IMR-90 (cell line): ENCODE measurements around the gene KAZN. TPM values are rescaled to one million over a fixed set of nuclear protein-coding genes. Genes with fewer than 3 reads are reported as not detected.

ENCODE experiments used
- ATAC-seq: fragments of 200-7000 bp; cut with Tn5 transposase; 2 replicates; pipeline ENCODE4 v1.9.1; 2020; ENCODE audit warnings: low read depth, mild to moderate bottlenecking, moderate library complexity
- BruUV-seq: library from RNA; stranded (reverse); fragments of 400-500 nt; replicated peaks from 2 replicates; lab custom pipeline; 2021; lab: Mats Ljungman, UMichigan
- CTCF ChIA-PET: fragments of 300-600 bp; formaldehyde crosslinking; extraction: SDS; loops from one replicate; lab custom pipeline; 2021; ENCODE audit warnings: antibody characterized with exemption; lab: Yijun Ruan, JAX
- POLR2A ChIA-PET: fragments of 300-600 bp; sonication (Branson Sonifier 250); formaldehyde crosslinking; loops from one replicate; lab custom pipeline; 2022; ENCODE audit warnings: antibody characterized with exemption; ENCODE audit not compliant: unreplicated experiment; lab: Charles Lee
- DNase-seq: peaks from one replicate; pipeline ENCODE4 v3.0.0; 2013
- H2AFZ ChIP-seq: replicated peaks from 2 replicates; pipeline ENCODE3; 2013; ENCODE audit warnings: low read length, mild to moderate bottlenecking; ENCODE audit not compliant: poor library complexity
- H2AK5ac ChIP-seq: 2 replicates; pipeline ENCODE4 v1.6.1; 2013; ENCODE audit warnings: low read depth, low read length, inconsistent platforms
- H2AK9ac ChIP-seq: replicated peaks from 2 replicates; pipeline ENCODE3; 2013; ENCODE audit warnings: mild to moderate bottlenecking, low read depth, low read length, moderate library complexity; ENCODE audit not compliant: poor library complexity
- H2BK120ac ChIP-seq: 2 replicates; pipeline ENCODE4 v1.6.1; 2013; ENCODE audit warnings: low read depth, low read length, inconsistent platforms
- H2BK15ac ChIP-seq: 3 replicates; pipeline ENCODE4 v1.6.1; 2013; ENCODE audit warnings: low read depth, low read length, inconsistent platforms
- H2BK20ac ChIP-seq: 2 replicates; pipeline ENCODE4 v1.6.1; 2013; ENCODE audit warnings: low read depth, mild to moderate bottlenecking, inconsistent platforms, low read length, moderate library complexity
- H2BK5ac ChIP-seq: 2 replicates; pipeline ENCODE4 v1.6.1; 2013; ENCODE audit warnings: mild to moderate bottlenecking, low read depth, low read length, inconsistent platforms; ENCODE audit not compliant: poor library complexity, severe bottlenecking
- H3K14ac ChIP-seq: replicated peaks from 2 replicates; pipeline ENCODE4 v1.6.1; 2013; ENCODE audit warnings: low read depth, low read length, inconsistent platforms
- H3K18ac ChIP-seq: 2 replicates; pipeline ENCODE4 v1.6.1; 2013; ENCODE audit warnings: low read depth, low read length, control low read depth
- H3K23ac ChIP-seq: 2 replicates; pipeline ENCODE4 v1.6.1; 2013; ENCODE audit warnings: low read depth, low read length, inconsistent platforms
- H3K27ac ChIP-seq: 2 replicates; pipeline ENCODE4 v1.5.1; 2013; ENCODE audit warnings: mild to moderate bottlenecking, control low read depth, low read length; ENCODE audit not compliant: insufficient read depth
- H3K27me3 ChIP-seq: 2 replicates; pipeline ENCODE4 v1.6.1; 2013; ENCODE audit warnings: low read length; ENCODE audit not compliant: control insufficient read depth, insufficient read depth
- H3K36me3 ChIP-seq: 2 replicates; pipeline ENCODE4 v1.6.1; 2013; ENCODE audit warnings: low read length, mixed read lengths; ENCODE audit not compliant: control insufficient read depth, insufficient read depth
- H3K4ac ChIP-seq: 2 replicates; pipeline ENCODE4 v1.6.1; 2013; ENCODE audit warnings: low read depth, low read length, inconsistent platforms
- H3K4me1 ChIP-seq: 2 replicates; pipeline ENCODE4 v1.6.1; 2013; ENCODE audit warnings: low read length, mixed read lengths; ENCODE audit not compliant: control insufficient read depth, insufficient read depth
- H3K4me2 ChIP-seq: 2 replicates; pipeline ENCODE4 v1.6.1; 2013; ENCODE audit warnings: low read depth, mild to moderate bottlenecking, control low read depth, low read length, moderate library complexity
- H3K4me3 ChIP-seq: 2 replicates; pipeline ENCODE4 v1.5.1; 2013; ENCODE audit warnings: low read depth, mild to moderate bottlenecking, control low read depth, low read length, moderate library complexity; ENCODE audit not compliant: insufficient read depth
- H3K56ac ChIP-seq: 2 replicates; pipeline ENCODE4 v1.6.1; 2013; ENCODE audit warnings: low read length, inconsistent platforms; ENCODE audit not compliant: insufficient read depth; ENCODE audit errors: extremely low read depth
- H3K79me1 ChIP-seq, 2 experiments: 2 replicates each; pipeline ENCODE4 v1.6.1; 2013; ENCODE audit warnings: low read length in 2 of 2, inconsistent platforms in 1 of 2, low read depth in 1 of 2
- H3K9ac ChIP-seq: 2 replicates; pipeline ENCODE4 v1.6.1; 2013; ENCODE audit warnings: low read depth, low read length, control low read depth
- H3K9me1 ChIP-seq: 2 replicates; pipeline ENCODE4 v1.6.1; 2013; ENCODE audit warnings: low read length, inconsistent platforms; ENCODE audit not compliant: insufficient read depth
- H3K9me3 ChIP-seq: 2 replicates; pipeline ENCODE4 v1.6.1; 2013; ENCODE audit warnings: low read length; ENCODE audit not compliant: control insufficient read depth, insufficient read depth
- H4K20me1 ChIP-seq: 2 replicates; pipeline ENCODE4 v1.6.1; 2013; ENCODE audit warnings: low read length, inconsistent platforms; ENCODE audit not compliant: insufficient read depth
- H4K5ac ChIP-seq: 2 replicates; pipeline ENCODE4 v1.6.1; 2013; ENCODE audit warnings: mild to moderate bottlenecking, low read depth, low read length, control low read depth
- H4K8ac ChIP-seq, 2 experiments: 2 replicates each; pipeline ENCODE4 v1.6.1; 2013; ENCODE audit warnings: low read depth in 2 of 2, low read length in 2 of 2, control low read depth in 1 of 2, inconsistent platforms in 1 of 2
- H4K91ac ChIP-seq: 2 replicates; pipeline ENCODE4 v1.6.1; 2013; ENCODE audit warnings: low read depth, low read length, inconsistent platforms; ENCODE audit not compliant: insufficient read depth
- ELK1 ChIP-seq: fragments of 150-350 bp; IDR thresholded peaks from 2 replicates; pipeline ENCODE4 v1.6.1; 2016; ENCODE audit warnings: low read depth, mild to moderate bottlenecking, low read length, moderate library complexity, borderline replicate concordance
- MAFK ChIP-seq: IDR thresholded peaks from 2 replicates; pipeline ENCODE4 v1.6.1; 2012; ENCODE audit warnings: low read depth, low read length, improper control_type of control experiment
- MAZ ChIP-seq: IDR thresholded peaks from 2 replicates; pipeline ENCODE4 v1.6.1; 2012; ENCODE audit warnings: low read depth, mild to moderate bottlenecking, low read length, improper control_type of control experiment, moderate library complexity, borderline replicate concordance
- RAD21 ChIP-seq: IDR thresholded peaks from 2 replicates; pipeline ENCODE4 v1.6.1; 2012; ENCODE audit warnings: low read length, improper control_type of control experiment
- SMC3 ChIP-seq: fragments of 150-350 bp; IDR thresholded peaks from 2 replicates; pipeline ENCODE4 v1.6.1; 2016; ENCODE audit warnings: low read depth, mild to moderate bottlenecking, antibody characterized with exemption, low read length, moderate library complexity
- WGBS, 2 experiments: methylation state at CpG; one replicate each; pipeline versions ENCODE4 v1.1.5 to v1.1.7; 2013; ENCODE audit warnings: missing lambda C conversion rate in 2 of 2; ENCODE audit not compliant: insufficient read length in 1 of 2; ENCODE audit errors: extremely low coverage in 2 of 2; 5-methylcytosine and 5-hydroxymethylcytosine counted together
- dilution Hi-C: fragments of 300-500 bp; cut with HindIII; formaldehyde crosslinking; loops from one replicate; pipeline ENCODE4 v1.14.3; 2018; ENCODE audit warnings: low sequenced_read_pairs; ENCODE audit not compliant: unreplicated experiment
- in situ Hi-C: fragments of 300-500 bp; cut with MboI; formaldehyde crosslinking; loops from 3 replicates; pipeline ENCODE4 v1.14.3; 2019; ENCODE audit warnings: low sequenced_read_pairs, inconsistent platforms, mixed read lengths
- intact Hi-C: fragments of 100-400 bp; cut with micrococcal nuclease; formaldehyde crosslinking; loops from 2 replicates; pipeline ENCODE4 v1.10.0; 2022
- polyA plus RNA-seq, 3 experiments: library from polyadenylated mRNA; depleted of rRNA; stranded (reverse); fragments of >200 nt; gene quantifications; 2 replicates each; pipeline ENCODE4 v1.2.3, GENCODE V29; 2012; ENCODE audit warnings: low replicate concordance in 1 of 3
- total RNA-seq: library from RNA; depleted of rRNA; stranded (reverse); fragments of >200 nt; gene quantifications from 2 replicates; pipeline ENCODE4 v1.2.3, GENCODE V29; 2012

Gene KAZN
- total and polyA plus RNA-seq, 2 of the 4 experiments (the other 2 are of a cell fraction), result 5.2 to 10.5 TPM

GRCh38 chr1:15066191-15066590, 467.7 kb downstream of the KAZN start:
- in situ Hi-C loops, result no loop called here
- Histone ChIP-seq H3K4me2 (no peak overlapping the region), H3K36me3 (peaks cover 37% of the 10 kb centered on the region), H3K27ac (no peak overlapping the region), H2BK20ac (no peak overlapping the region), H2AFZ (no peak overlapping the region), H4K91ac (no peak overlapping the region), H2BK15ac (no peak overlapping the region), H2BK120ac (no peak overlapping the region), H4K20me1 (no peaks in the 10 kb centered on the region; the same call in 1 of the 2 replicates), H3K9me3 (peaks cover 6% of the 10 kb centered on the region), H3K4me1 (no peaks in the 10 kb centered on the region), H2BK5ac (no peak overlapping the region), H3K14ac (no peak overlapping the region), H3K18ac (no peak overlapping the region), H3K9ac (no peak overlapping the region), H2AK5ac (no peak overlapping the region), H3K27me3 (no peaks in the 10 kb centered on the region), H3K56ac (no peak overlapping the region), H3K79me1 (no peaks in the 10 kb centered on the region), H3K9me1 (no peaks in the 10 kb centered on the region), H2AK9ac (peak overlapping the region; percentile 50), H3K4ac (no peak overlapping the region), H3K4me3 (no peak overlapping the region), H4K5ac (no peak overlapping the region), H3K23ac (no peak overlapping the region), H4K8ac (no peak overlapping the region)
- 66% methylated on average over 3 of the region's 15 CpGs; no CpG with 5 or more reads in 1 of the 2 experiments for WGBS, 2 experiments
- POLR2A ChIA-PET, result no interaction called here
- BruUV-seq, result no TSS peak
- dilution Hi-C loops, result no loop called here
- intact Hi-C loops, result no loop called here
- no peak for DNase-seq
- no peak for TF ChIP-seq MAFK
- TF ChIP-seq SMC3, result no peak
- TF ChIP-seq RAD21, result no peak
- TF ChIP-seq ELK1, result no peak
- no peak for TF ChIP-seq MAZ
- CTCF ChIA-PET, result no interaction called here
- ATAC-seq, result no peak
